SK-N-SH (cell line): ENCODE data around the gene DNAH14. TPM values are rescaled to one million over a fixed set of nuclear protein-coding genes. Genes with fewer than 3 reads are reported as not detected.

ENCODE experiments used
- CTCF ChIA-PET: fragments of 300-600, 350-600 bp; formaldehyde crosslinking; extraction: SDS; loops from one replicate; lab custom pipeline; 2021; lab: Yijun Ruan, JAX
- POLR2A ChIA-PET: fragments of 350-600 bp; sonication (Branson Sonifier 250); formaldehyde crosslinking; extraction: SDS; loops from one replicate; lab custom pipeline; 2020; ENCODE audit warnings: antibody characterized with exemption, inconsistent platforms; lab: Yijun Ruan, JAX
- DNase-seq: peaks from one replicate; pipeline ENCODE4 v3.0.0; 2012
- H2AFZ ChIP-seq: fragments of 200-600 bp; sonication (generic); 2 replicates; pipeline ENCODE4 v1.8.1; 2016; ENCODE audit warnings: antibody characterized with exemption, mild to moderate bottlenecking, low read depth
- H3F3A ChIP-seq: fragments of 200-600 bp; sonication (generic); replicated peaks from 2 replicates; pipeline ENCODE3; 2016; ENCODE audit warnings: antibody characterized with exemption, mild to moderate bottlenecking; ENCODE audit not compliant: insufficient read depth
- H3K27ac ChIP-seq, 2 experiments: fragments of 200-500 bp in 1 of 2; fragments of 200-600 bp in 1 of 2; sonication (Bioruptor generic) in 1 of 2; sonication (generic), shearing (Covaris generic) in 1 of 2; 2 replicates each; pipeline versions ENCODE4 v1.5.1 to v1.6.1; 2014 to 2016; ENCODE audit warnings: low read depth in 2 of 2, inconsistent platforms in 1 of 2, low read length in 1 of 2, mild to moderate bottlenecking in 1 of 2, mixed read lengths in 1 of 2
- H3K27me3 ChIP-seq: fragments of 200-600 bp; sonication (generic), shearing (Covaris generic); 2 replicates; pipeline ENCODE4 v1.6.1; 2016; ENCODE audit warnings: mixed run types; ENCODE audit not compliant: insufficient read depth
- H3K36me3 ChIP-seq, 2 experiments: fragments of 200-500 bp in 1 of 2; fragments of 200-600 bp in 1 of 2; sonication (Bioruptor generic) in 1 of 2; sonication (generic) in 1 of 2; replicated peaks in 1 of 2; 2 replicates each; pipeline versions ENCODE3 to v1.5.1; 2014 to 2016; ENCODE audit warnings: low read length in 1 of 2, mild to moderate bottlenecking in 1 of 2; ENCODE audit not compliant: insufficient read depth in 2 of 2, control insufficient read depth in 1 of 2
- H3K4me1 ChIP-seq, 2 experiments: fragments of 200-500 bp in 1 of 2; fragments of 200-600 bp in 1 of 2; sonication (Bioruptor generic) in 1 of 2; sonication (generic), shearing (Covaris generic) in 1 of 2; 2 replicates each; pipeline versions ENCODE4 v1.5.1 to v1.6.1; 2014 to 2016; ENCODE audit warnings: low read depth in 1 of 2, low read length in 1 of 2, mixed run types in 1 of 2; ENCODE audit not compliant: insufficient read depth in 2 of 2, control insufficient read depth in 1 of 2
- H3K4me2 ChIP-seq: fragments of 200-600 bp; sonication (generic), shearing (Covaris generic); 2 replicates; pipeline ENCODE4 v1.6.1; 2017; ENCODE audit warnings: mixed run types
- H3K4me3 ChIP-seq, 2 experiments: fragments of 200-500 bp in 1 of 2; fragments of 200-600 bp in 1 of 2; sonication (Bioruptor generic) in 1 of 2; sonication (generic), shearing (Covaris generic) in 1 of 2; 2 replicates each; pipeline versions ENCODE4 v1.5.1 to v1.8.1; 2014 to 2016; ENCODE audit warnings: low read depth in 2 of 2, inconsistent platforms in 1 of 2, low read length in 1 of 2, mild to moderate bottlenecking in 1 of 2, mixed read lengths in 1 of 2, moderate library complexity in 1 of 2
- H3K79me2 ChIP-seq: fragments of 200-600 bp; sonication (generic); 2 replicates; pipeline ENCODE4 v1.8.1; 2017; ENCODE audit warnings: mild to moderate bottlenecking; ENCODE audit not compliant: insufficient read depth
- H3K9ac ChIP-seq: fragments of 200-600 bp; sonication (generic); 2 replicates; pipeline ENCODE4 v1.6.1; 2017; ENCODE audit warnings: mixed run types
- H3K9me2 ChIP-seq: fragments of 200-600 bp; sonication (generic); 2 replicates; pipeline ENCODE4 v1.6.1; 2017; ENCODE audit warnings: mixed run types
- H3K9me3 ChIP-seq: fragments of 200-600 bp; sonication (generic); 2 replicates; pipeline ENCODE4 v1.6.1; 2017; ENCODE audit warnings: mixed run types, mild to moderate bottlenecking, moderate library complexity
- H4K20me1 ChIP-seq: fragments of 200-600 bp; sonication (generic); 2 replicates; pipeline ENCODE4 v1.6.1; 2017; ENCODE audit warnings: mild to moderate bottlenecking, mixed run types; ENCODE audit not compliant: insufficient read depth
- CHD2 ChIP-seq: fragments of 150-350 bp; IDR thresholded peaks from 2 replicates; pipeline ENCODE4 v1.6.1; 2018; ENCODE audit warnings: low read length; ENCODE audit not compliant: partially characterized antibody
- ELF1 ChIP-seq: IDR thresholded peaks from 2 replicates; pipeline ENCODE4 v1.4.0; 2012
- EP300 ChIP-seq, 2 experiments: IDR thresholded peaks; 2 replicates each; pipeline versions ENCODE4 v1.4.0 to v1.6.1; 2012; ENCODE audit warnings: borderline replicate concordance in 1 of 2, low read depth in 1 of 2, low read length in 1 of 2
- FOSL2 ChIP-seq: IDR thresholded peaks from 2 replicates; pipeline ENCODE4 v1.4.0; 2012; ENCODE audit warnings: low read depth, mild to moderate bottlenecking, moderate library complexity, borderline replicate concordance
- JUND ChIP-seq: IDR thresholded peaks from 2 replicates; pipeline ENCODE4 v1.4.0; 2012
- MEF2A ChIP-seq: IDR thresholded peaks from 2 replicates; pipeline ENCODE4 v1.4.0; 2012; ENCODE audit warnings: low read depth, borderline replicate concordance
- MXI1 ChIP-seq: IDR thresholded peaks from 2 replicates; pipeline ENCODE4 v1.6.1; 2012; ENCODE audit warnings: mild to moderate bottlenecking, low read depth, low read length, improper control_type of control experiment
- NFIC ChIP-seq: IDR thresholded peaks from 2 replicates; pipeline ENCODE4 v1.4.0; 2012; ENCODE audit warnings: borderline replicate concordance
- NRF1 ChIP-seq: IDR thresholded peaks from 2 replicates; pipeline ENCODE4 v1.6.1; 2012; ENCODE audit warnings: low read depth, mild to moderate bottlenecking, low read length
- PBX3 ChIP-seq: IDR thresholded peaks from 2 replicates; pipeline ENCODE4; 2012
- RCOR1 ChIP-seq: fragments of 150-350 bp; IDR thresholded peaks from 2 replicates; pipeline ENCODE4 v1.6.1; 2017; ENCODE audit warnings: antibody characterized with exemption, low read length
- RFX5 ChIP-seq: IDR thresholded peaks from 2 replicates; pipeline ENCODE4 v1.6.1; 2012; ENCODE audit warnings: mild to moderate bottlenecking, improper control_type of control experiment, low read length
- SIN3A ChIP-seq: IDR thresholded peaks from 2 replicates; pipeline ENCODE4 v1.6.1; 2012; ENCODE audit warnings: low read depth, mild to moderate bottlenecking, low read length, moderate library complexity, borderline replicate concordance
- SMC3 ChIP-seq: IDR thresholded peaks from 2 replicates; pipeline ENCODE4 v1.6.1; 2012; ENCODE audit warnings: low read depth, low read length, improper control_type of control experiment
- TAF1 ChIP-seq: IDR thresholded peaks from 2 replicates; pipeline ENCODE4 v1.6.1; 2012; ENCODE audit warnings: low read depth, mild to moderate bottlenecking, low read length, moderate library complexity, borderline replicate concordance
- TCF12 ChIP-seq: IDR thresholded peaks from 2 replicates; pipeline ENCODE4 v1.4.0; 2012
- TEAD4 ChIP-seq: IDR thresholded peaks from 2 replicates; pipeline ENCODE4 v1.4.0; 2012; ENCODE audit warnings: mild to moderate bottlenecking, borderline replicate concordance; ENCODE audit not compliant: insufficient read depth
- USF2 ChIP-seq: fragments of 150-350 bp; IDR thresholded peaks from 2 replicates; pipeline ENCODE4 v1.6.1; 2017; ENCODE audit warnings: antibody characterized with exemption, low read length, low read depth, borderline replicate concordance
- WGBS: methylation state at CpG from one replicate; pipeline ENCODE4 v1.1.6; 2017; ENCODE audit warnings: low lambda C conversion rate; 5-methylcytosine and 5-hydroxymethylcytosine counted together
- polyA plus RNA-seq, 3 experiments: library from polyadenylated mRNA; depleted of rRNA; stranded (reverse); fragments of >200 nt; gene quantifications; 2 replicates each; pipeline ENCODE4 v1.2.3, GENCODE V29; 2012
- TF ChIP-seq, protein P1 (sequence below): fragments of 150-350 bp; IDR thresholded peaks from 2 replicates; pipeline ENCODE4 v1.6.1; 2016; ENCODE audit warnings: mild to moderate bottlenecking, low read depth, low read length
- TF ChIP-seq, protein P2 (sequence below): IDR thresholded peaks from 2 replicates; pipeline ENCODE4 v1.4.0; 2012; ENCODE audit warnings: low read depth
- TF ChIP-seq, protein P3 (sequence below): fragments of 200-600 bp; sonication (generic); IDR thresholded peaks from 2 replicates; pipeline ENCODE4 v1.6.1; 2017; ENCODE audit warnings: antibody characterized with exemption, mild to moderate bottlenecking, moderate library complexity
- TF ChIP-seq, protein P4 (sequence below): IDR thresholded peaks from 2 replicates; pipeline ENCODE4 v1.4.0; 2012; ENCODE audit warnings: low read depth, borderline replicate concordance

Gene DNAH14
- polyA plus RNA-seq, 1 of the 3 experiments (the other 2 are of a cell fraction), result 8.0 TPM

- Histone ChIP-seq H3K9me2 (no peaks in the 10 kb centered on the region), H3K4me1 (no peaks in the 10 kb centered on the region), H3F3A (no peaks in the 10 kb centered on the region), H3K9ac (no peak overlapping the region), H3K27me3 (no peaks in the 10 kb centered on the region), H3K4me2 (no peak overlapping the region), H3K9me3 (no peaks in the 10 kb centered on the region), H4K20me1 (no peaks in the 10 kb centered on the region), H3K27ac (no peak overlapping the region), H3K79me2 (no peaks in the 10 kb centered on the region), H3K4me3 (no peak overlapping the region), H2AFZ (no peak overlapping the region), H3K36me3 (no peaks in the 10 kb centered on the region)
- no peak for DNase-seq
- POLR2A ChIA-PET, result no interaction called here
- TF ChIP-seq TCF12 (no peak), SIN3A (no peak), RCOR1 (no peak), TAF1 (no peak), NFIC (no peak), USF2 (no peak), RFX5 (no peak), NRF1 (no peak), CHD2 (no peak), MEF2A (no peak), SMC3 (no peak), TEAD4 (no peak), EP300 (IDR thresholded peaks at IDR 0.05; ENCODE audit: borderline replicate concordance in 1 of 2, low read depth in 1 of 2, low read length in 1 of 2) (no peak), FOSL2 (no peak)
- TF ChIP-seq, protein P1, sequence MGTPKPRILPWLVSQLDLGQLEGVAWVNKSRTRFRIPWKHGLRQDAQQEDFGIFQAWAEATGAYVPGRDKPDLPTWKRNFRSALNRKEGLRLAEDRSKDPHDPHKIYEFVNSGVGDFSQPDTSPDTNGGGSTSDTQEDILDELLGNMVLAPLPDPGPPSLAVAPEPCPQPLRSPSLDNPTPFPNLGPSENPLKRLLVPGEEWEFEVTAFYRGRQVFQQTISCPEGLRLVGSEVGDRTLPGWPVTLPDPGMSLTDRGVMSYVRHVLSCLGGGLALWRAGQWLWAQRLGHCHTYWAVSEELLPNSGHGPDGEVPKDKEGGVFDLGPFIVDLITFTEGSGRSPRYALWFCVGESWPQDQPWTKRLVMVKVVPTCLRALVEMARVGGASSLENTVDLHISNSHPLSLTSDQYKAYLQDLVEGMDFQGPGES, result no peak
- TF ChIP-seq, protein P2, sequence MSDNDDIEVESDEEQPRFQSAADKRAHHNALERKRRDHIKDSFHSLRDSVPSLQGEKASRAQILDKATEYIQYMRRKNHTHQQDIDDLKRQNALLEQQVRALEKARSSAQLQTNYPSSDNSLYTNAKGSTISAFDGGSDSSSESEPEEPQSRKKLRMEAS, result no peak
- CTCF ChIA-PET, result no interaction called here
These were observed 436.5 kb downstream of the DNAH14 start for GRCh38 chr1:225366018-225366417.

DNA sequence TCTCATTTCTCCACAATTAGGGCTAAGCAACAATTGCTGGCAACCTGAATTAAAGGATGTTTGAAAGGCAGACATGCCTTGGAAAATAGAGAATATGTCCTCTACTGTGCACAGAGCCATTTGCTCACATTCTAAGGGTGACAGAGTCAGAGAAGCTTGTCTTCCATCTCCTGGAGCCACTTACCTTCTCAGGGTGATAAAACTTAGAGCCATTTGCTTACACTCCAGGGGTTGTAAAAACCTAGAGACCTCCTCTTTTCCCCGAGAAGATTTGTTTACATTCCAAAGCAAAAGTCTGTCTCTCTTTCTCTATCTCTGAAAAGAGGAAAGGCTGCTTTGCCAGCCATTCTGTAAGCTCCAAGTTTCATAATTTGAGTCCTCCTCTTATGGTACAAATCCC, 437.1 kb downstream of the DNAH14 start:
- Histone ChIP-seq H4K20me1 (no peaks in the 10 kb centered on the region), H3K9me2 (no peaks in the 10 kb centered on the region), H3K27me3 (no peaks in the 10 kb centered on the region), H3K4me2 (no peak overlapping the region), H3K9ac (no peak overlapping the region), H3K4me1 (no peaks in the 10 kb centered on the region; a peak in 2 of 4 replicates), H3K27ac (no peak overlapping the region), H3K79me2 (no peaks in the 10 kb centered on the region), H3K4me3 (no peak overlapping the region), H3K36me3 (no peaks in the 10 kb centered on the region), H3F3A (no peaks in the 10 kb centered on the region), H3K9me3 (no peaks in the 10 kb centered on the region), H2AFZ (no peak overlapping the region)
- CTCF ChIA-PET, result no interaction called here
- DNase-seq, result no peak
- WGBS, result 15% methylated on average over 1 of the region's 1 CpG
- POLR2A ChIA-PET, result no interaction called here
- TF ChIP-seq, protein P2, result no peak
- TF ChIP-seq, protein P3, sequence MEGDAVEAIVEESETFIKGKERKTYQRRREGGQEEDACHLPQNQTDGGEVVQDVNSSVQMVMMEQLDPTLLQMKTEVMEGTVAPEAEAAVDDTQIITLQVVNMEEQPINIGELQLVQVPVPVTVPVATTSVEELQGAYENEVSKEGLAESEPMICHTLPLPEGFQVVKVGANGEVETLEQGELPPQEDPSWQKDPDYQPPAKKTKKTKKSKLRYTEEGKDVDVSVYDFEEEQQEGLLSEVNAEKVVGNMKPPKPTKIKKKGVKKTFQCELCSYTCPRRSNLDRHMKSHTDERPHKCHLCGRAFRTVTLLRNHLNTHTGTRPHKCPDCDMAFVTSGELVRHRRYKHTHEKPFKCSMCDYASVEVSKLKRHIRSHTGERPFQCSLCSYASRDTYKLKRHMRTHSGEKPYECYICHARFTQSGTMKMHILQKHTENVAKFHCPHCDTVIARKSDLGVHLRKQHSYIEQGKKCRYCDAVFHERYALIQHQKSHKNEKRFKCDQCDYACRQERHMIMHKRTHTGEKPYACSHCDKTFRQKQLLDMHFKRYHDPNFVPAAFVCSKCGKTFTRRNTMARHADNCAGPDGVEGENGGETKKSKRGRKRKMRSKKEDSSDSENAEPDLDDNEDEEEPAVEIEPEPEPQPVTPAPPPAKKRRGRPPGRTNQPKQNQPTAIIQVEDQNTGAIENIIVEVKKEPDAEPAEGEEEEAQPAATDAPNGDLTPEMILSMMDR, result no peak
- TF ChIP-seq NRF1 (no peak), JUND (no peak), ELF1 (no peak), MEF2A (no peak), SMC3 (no peak), SIN3A (no peak), PBX3 (no peak), RFX5 (no peak), MXI1 (no peak), TEAD4 (no peak), TCF12 (no peak)
- TF ChIP-seq, protein P4, sequence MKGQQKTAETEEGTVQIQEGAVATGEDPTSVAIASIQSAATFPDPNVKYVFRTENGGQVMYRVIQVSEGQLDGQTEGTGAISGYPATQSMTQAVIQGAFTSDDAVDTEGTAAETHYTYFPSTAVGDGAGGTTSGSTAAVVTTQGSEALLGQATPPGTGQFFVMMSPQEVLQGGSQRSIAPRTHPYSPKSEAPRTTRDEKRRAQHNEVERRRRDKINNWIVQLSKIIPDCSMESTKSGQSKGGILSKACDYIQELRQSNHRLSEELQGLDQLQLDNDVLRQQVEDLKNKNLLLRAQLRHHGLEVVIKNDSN, result no peak
